Measurements from ENCODE around the gene H2AZ2.

DNA sequence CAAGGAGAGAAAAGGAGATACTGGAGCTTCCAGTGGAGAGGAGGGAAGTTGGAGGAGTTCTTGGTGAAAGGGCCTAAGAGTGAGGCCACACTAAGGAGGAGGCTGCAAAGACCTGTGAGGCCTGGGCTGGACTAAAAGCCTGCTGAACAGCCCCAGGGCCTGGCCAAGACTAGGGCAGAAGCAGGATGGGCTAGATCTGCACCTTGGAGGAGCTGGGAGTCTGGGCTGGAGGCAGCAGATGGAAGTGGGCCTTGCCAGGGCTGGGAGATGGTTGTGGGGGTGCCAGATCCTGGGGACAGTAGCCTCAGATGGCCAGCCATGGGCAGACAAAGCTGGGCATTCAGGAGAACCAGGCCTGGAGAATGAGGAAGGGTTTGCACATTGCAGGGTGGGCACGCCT lies 43.9 kb upstream of the H2AZ2 start:
- TF ChIP-seq ZC3H10 (CRISPR knock-in tag; IDR thresholded peaks at IDR 0.05) (no peak), ZNF70 (CRISPR knock-in tag; IDR thresholded peaks at IDR 0.05) (no peak), ZFP30 (CRISPR knock-in tag; IDR thresholded peaks at IDR 0.05) (no peak), RARB (CRISPR knock-in tag; IDR thresholded peaks at IDR 0.05) (no peak), GLIS3 (CRISPR knock-in tag; IDR thresholded peaks at IDR 0.05) (no peak), TCF4 (CRISPR knock-in tag; IDR thresholded peaks at IDR 0.05; ENCODE audit: borderline replicate concordance) (no peak), ZNF565 (CRISPR knock-in tag; conservative IDR thresholded peaks at IDR 0.05; ENCODE audit: low read depth) (no peak), ZFP3 (CRISPR knock-in tag; IDR thresholded peaks at IDR 0.05) (no peak), ZNF8 (CRISPR knock-in tag; IDR thresholded peaks at IDR 0.05) (no peak), ARNTL (CRISPR knock-in tag; IDR thresholded peaks at IDR 0.05; ENCODE audit: borderline replicate concordance, low read depth) (no peak), TOX (CRISPR knock-in tag; IDR thresholded peaks at IDR 0.05; ENCODE audit: borderline replicate concordance) (no peak)
- TF ChIP-seq, protein P1, sequence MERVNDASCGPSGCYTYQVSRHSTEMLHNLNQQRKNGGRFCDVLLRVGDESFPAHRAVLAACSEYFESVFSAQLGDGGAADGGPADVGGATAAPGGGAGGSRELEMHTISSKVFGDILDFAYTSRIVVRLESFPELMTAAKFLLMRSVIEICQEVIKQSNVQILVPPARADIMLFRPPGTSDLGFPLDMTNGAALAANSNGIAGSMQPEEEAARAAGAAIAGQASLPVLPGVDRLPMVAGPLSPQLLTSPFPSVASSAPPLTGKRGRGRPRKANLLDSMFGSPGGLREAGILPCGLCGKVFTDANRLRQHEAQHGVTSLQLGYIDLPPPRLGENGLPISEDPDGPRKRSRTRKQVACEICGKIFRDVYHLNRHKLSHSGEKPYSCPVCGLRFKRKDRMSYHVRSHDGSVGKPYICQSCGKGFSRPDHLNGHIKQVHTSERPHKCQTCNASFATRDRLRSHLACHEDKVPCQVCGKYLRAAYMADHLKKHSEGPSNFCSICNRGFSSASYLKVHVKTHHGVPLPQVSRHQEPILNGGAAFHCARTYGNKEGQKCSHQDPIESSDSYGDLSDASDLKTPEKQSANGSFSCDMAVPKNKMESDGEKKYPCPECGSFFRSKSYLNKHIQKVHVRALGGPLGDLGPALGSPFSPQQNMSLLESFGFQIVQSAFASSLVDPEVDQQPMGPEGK (CRISPR knock-in tag; IDR thresholded peaks at IDR 0.05; ENCODE audit: borderline replicate concordance), result no peak
- TF ChIP-seq, protein P2, sequence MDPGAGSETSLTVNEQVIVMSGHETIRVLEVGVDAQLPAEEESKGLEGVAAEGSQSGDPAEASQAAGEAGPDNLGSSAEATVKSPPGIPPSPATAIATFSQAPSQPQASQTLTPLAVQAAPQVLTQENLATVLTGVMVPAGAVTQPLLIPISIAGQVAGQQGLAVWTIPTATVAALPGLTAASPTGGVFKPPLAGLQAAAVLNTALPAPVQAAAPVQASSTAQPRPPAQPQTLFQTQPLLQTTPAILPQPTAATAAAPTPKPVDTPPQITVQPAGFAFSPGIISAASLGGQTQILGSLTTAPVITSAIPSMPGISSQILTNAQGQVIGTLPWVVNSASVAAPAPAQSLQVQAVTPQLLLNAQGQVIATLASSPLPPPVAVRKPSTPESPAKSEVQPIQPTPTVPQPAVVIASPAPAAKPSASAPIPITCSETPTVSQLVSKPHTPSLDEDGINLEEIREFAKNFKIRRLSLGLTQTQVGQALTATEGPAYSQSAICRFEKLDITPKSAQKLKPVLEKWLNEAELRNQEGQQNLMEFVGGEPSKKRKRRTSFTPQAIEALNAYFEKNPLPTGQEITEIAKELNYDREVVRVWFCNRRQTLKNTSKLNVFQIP (CRISPR knock-in tag; IDR thresholded peaks at IDR 0.05; ENCODE audit: borderline replicate concordance, low read depth), result no peak
- TF ChIP-seq, protein P3, sequence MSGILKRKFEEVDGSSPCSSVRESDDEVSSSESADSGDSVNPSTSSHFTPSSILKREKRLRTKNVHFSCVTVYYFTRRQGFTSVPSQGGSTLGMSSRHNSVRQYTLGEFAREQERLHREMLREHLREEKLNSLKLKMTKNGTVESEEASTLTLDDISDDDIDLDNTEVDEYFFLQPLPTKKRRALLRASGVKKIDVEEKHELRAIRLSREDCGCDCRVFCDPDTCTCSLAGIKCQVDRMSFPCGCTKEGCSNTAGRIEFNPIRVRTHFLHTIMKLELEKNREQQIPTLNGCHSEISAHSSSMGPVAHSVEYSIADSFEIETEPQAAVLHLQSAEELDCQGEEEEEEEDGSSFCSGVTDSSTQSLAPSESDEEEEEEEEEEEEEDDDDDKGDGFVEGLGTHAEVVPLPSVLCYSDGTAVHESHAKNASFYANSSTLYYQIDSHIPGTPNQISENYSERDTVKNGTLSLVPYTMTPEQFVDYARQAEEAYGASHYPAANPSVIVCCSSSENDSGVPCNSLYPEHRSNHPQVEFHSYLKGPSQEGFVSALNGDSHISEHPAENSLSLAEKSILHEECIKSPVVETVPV (CRISPR knock-in tag; IDR thresholded peaks at IDR 0.05), result no peak
